Hepatocyte (in vitro differentiated cells): ENCODE results near the gene RPS24. TPM values are rescaled to one million over a fixed set of nuclear protein-coding genes. Genes with fewer than 3 reads are reported as not detected.
"Not testable (repeated sequence)": the region's sequence is repeated elsewhere in the genome, so short reads cannot be mapped to it uniquely, and the experiment has no call there.

ENCODE experiments used
- DNase-seq: peaks from one replicate; pipeline ENCODE4 v3.0.0-alpha.2; 2016; ENCODE audit warnings: low spot score
- H2AFZ ChIP-seq: fragments of 200-600 bp; sonication (generic); 2 replicates; pipeline ENCODE4 v1.6.0; 2016; ENCODE audit warnings: antibody characterized with exemption, mild to moderate bottlenecking
- H3K27ac ChIP-seq: fragments of 200-600 bp; sonication (generic); 2 replicates; pipeline ENCODE4 v1.5.1; 2016; ENCODE audit warnings: mild to moderate bottlenecking
- H3K27me3 ChIP-seq: fragments of 200-600 bp; sonication (generic); 2 replicates; pipeline ENCODE4 v1.6.1; 2016
- H3K36me3 ChIP-seq: fragments of 200-600 bp; sonication (generic); replicated peaks from 2 replicates; pipeline ENCODE4 v1.5.1; 2016; ENCODE audit warnings: low read depth; ENCODE audit not compliant: insufficient read depth
- H3K4me1 ChIP-seq: fragments of 200-600 bp; sonication (generic); 2 replicates; pipeline ENCODE4 v1.5.1; 2016; ENCODE audit warnings: mild to moderate bottlenecking, moderate library complexity; ENCODE audit not compliant: insufficient read depth
- H3K4me2 ChIP-seq: fragments of 200-600 bp; sonication (generic); 2 replicates; pipeline ENCODE4 v1.6.0; 2016
- H3K4me3 ChIP-seq: fragments of 200-600 bp; sonication (generic); 2 replicates; pipeline ENCODE4 v1.5.1; 2016; ENCODE audit warnings: mild to moderate bottlenecking
- H3K79me2 ChIP-seq: fragments of 200-600 bp; sonication (generic); 2 replicates; pipeline ENCODE4 v1.6.0; 2017; ENCODE audit warnings: mild to moderate bottlenecking
- H3K9me2 ChIP-seq: fragments of 200-600 bp; sonication (generic); replicated peaks from 2 replicates; pipeline ENCODE4 v1.6.0; 2017; ENCODE audit warnings: mild to moderate bottlenecking; ENCODE audit not compliant: insufficient read depth
- H3K9me3 ChIP-seq: fragments of 200-600 bp; sonication (generic); 2 replicates; pipeline ENCODE4 v1.5.1; 2016; ENCODE audit warnings: low read depth, mild to moderate bottlenecking
- H4K20me1 ChIP-seq: fragments of 200-600 bp; sonication (generic); 2 replicates; pipeline ENCODE4 v1.6.0; 2016; ENCODE audit warnings: mild to moderate bottlenecking; ENCODE audit not compliant: insufficient read depth, poor library complexity, severe bottlenecking
- EZH2 ChIP-seq: fragments of 200-600 bp; sonication (generic); IDR thresholded peaks from 2 replicates; pipeline ENCODE4 v1.6.1; 2016; ENCODE audit warnings: antibody characterized with exemption, mild to moderate bottlenecking, borderline replicate concordance
- EZH2phosphoT487 ChIP-seq: fragments of 200-600 bp; sonication (generic); IDR thresholded peaks from one replicate; pipeline ENCODE4 v1.6.1; 2018; ENCODE audit warnings: antibody characterized with exemption, mild to moderate bottlenecking, low read depth, moderate library complexity; ENCODE audit not compliant: unreplicated experiment, severe bottlenecking
- WGBS: methylation state at CpG from one replicate; pipeline ENCODE4 v1.1.6; 2016; ENCODE audit warnings: low lambda C conversion rate; ENCODE audit errors: missing lambda C conversion rate; 5-methylcytosine and 5-hydroxymethylcytosine counted together
- polyA plus RNA-seq: library from polyadenylated mRNA; unstranded; fragments of >200 nt; fragmentation: Nextera tagmentation; extraction: Ambion mirVana; gene quantifications from 2 replicates; pipeline ENCODE4 v1.2.1, GENCODE V29; 2016
- total RNA-seq: library from RNA; depleted of rRNA; stranded (reverse); fragments of >200 nt; gene quantifications from 2 replicates; pipeline ENCODE4 v1.2.3, GENCODE V29; 2014
- TF ChIP-seq, protein P1 (sequence below): fragments of 200-600 bp; sonication (generic); IDR thresholded peaks from 2 replicates; pipeline ENCODE4 v1.5.1; 2016; ENCODE audit warnings: antibody characterized with exemption, mild to moderate bottlenecking; ENCODE audit not compliant: poor library complexity

RPS24 gene
- total and polyA plus RNA-seq, 2 experiments from 2014 or later = 391 to 2,225 TPM

- no peak overlapping the region for H2AFZ ChIP-seq
- no peak for TF ChIP-seq EZH2phosphoT487
- TF ChIP-seq, protein P1, sequence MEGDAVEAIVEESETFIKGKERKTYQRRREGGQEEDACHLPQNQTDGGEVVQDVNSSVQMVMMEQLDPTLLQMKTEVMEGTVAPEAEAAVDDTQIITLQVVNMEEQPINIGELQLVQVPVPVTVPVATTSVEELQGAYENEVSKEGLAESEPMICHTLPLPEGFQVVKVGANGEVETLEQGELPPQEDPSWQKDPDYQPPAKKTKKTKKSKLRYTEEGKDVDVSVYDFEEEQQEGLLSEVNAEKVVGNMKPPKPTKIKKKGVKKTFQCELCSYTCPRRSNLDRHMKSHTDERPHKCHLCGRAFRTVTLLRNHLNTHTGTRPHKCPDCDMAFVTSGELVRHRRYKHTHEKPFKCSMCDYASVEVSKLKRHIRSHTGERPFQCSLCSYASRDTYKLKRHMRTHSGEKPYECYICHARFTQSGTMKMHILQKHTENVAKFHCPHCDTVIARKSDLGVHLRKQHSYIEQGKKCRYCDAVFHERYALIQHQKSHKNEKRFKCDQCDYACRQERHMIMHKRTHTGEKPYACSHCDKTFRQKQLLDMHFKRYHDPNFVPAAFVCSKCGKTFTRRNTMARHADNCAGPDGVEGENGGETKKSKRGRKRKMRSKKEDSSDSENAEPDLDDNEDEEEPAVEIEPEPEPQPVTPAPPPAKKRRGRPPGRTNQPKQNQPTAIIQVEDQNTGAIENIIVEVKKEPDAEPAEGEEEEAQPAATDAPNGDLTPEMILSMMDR = no peak
- TF ChIP-seq EZH2 = no peak
- no peak overlapping the region for H3K27ac ChIP-seq
- no peak overlapping the region for H3K4me2 ChIP-seq
- no peaks in the 10 kb centered on the region for H3K4me1 ChIP-seq
- WGBS = 94% methylated on average over 4 of the region's 4 CpGs
- no peaks in the 10 kb centered on the region for H3K79me2 ChIP-seq
- H3K9me3 ChIP-seq = no peaks in the 10 kb centered on the region
- no peaks in the 10 kb centered on the region for H4K20me1 ChIP-seq
- no peaks in the 10 kb centered on the region for H3K27me3 ChIP-seq
- no peaks in the 10 kb centered on the region for H3K9me2 ChIP-seq
- no peak for DNase-seq
- no peaks in the 10 kb centered on the region for H3K36me3 ChIP-seq
- no peak overlapping the region for H3K4me3 ChIP-seq
Observed at GRCh38 chr10:78071857-78072179, 38.2 kb downstream of the RPS24 start.

DNA sequence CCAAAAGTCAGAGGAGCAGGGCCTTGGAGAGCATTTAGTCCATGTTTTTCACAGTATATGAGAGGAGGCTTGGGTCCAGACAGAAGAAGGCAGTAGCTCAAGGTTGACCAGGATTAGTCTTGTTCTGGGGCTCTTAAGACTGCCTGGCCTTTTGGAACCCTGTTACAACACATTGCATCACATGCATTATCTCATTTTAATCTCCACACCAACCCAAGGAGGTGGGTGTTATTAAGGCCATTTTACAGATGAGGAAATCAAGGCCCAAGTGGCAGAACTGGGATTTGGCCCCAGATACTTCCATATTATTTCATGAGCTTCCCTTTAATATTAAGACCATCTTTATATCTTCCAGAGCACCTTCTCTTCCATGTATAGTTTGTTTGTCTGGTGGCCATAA is 38.8 kb downstream of the RPS24 start:
- no peaks in the 10 kb centered on the region for H3K9me2 ChIP-seq
- H3K36me3 ChIP-seq = no peaks in the 10 kb centered on the region
- no peaks in the 10 kb centered on the region for H3K27me3 ChIP-seq
- H2AFZ ChIP-seq = no peak overlapping the region
- no peak for DNase-seq
- H3K4me3 ChIP-seq = no peak overlapping the region
- no peak overlapping the region for H3K4me2 ChIP-seq
- no peak for TF ChIP-seq EZH2
- TF ChIP-seq EZH2phosphoT487 = no peak
- TF ChIP-seq, protein P1 = no peak
- H3K4me1 ChIP-seq = no peaks in the 10 kb centered on the region
- H3K27ac ChIP-seq = no peak overlapping the region
- H3K79me2 ChIP-seq = no peaks in the 10 kb centered on the region
- no peaks in the 10 kb centered on the region for H3K9me3 ChIP-seq
- H4K20me1 ChIP-seq = no peaks in the 10 kb centered on the region

GRCh38 chr10:78075806-78076205 is 42.1 kb downstream of the RPS24 start:
- WGBS = 100% methylated on average over 1 of the region's 29 CpGs
- H3K36me3 ChIP-seq, H4K20me1 ChIP-seq, H3K4me2 ChIP-seq, H3K9me3 ChIP-seq, DNase-seq, H3K79me2 ChIP-seq, H3K27ac ChIP-seq, H3K4me1 ChIP-seq, H3K9me2 ChIP-seq, H3K27me3 ChIP-seq, H3K4me3 ChIP-seq, H2AFZ ChIP-seq: not testable (repeated sequence)

- 88% methylated on average over 4 of the region's 4 CpGs for WGBS
- H4K20me1 ChIP-seq = no peaks in the 10 kb centered on the region
- H3K4me2 ChIP-seq = no peak overlapping the region
- no peak overlapping the region for H2AFZ ChIP-seq
- no peak overlapping the region for H3K27ac ChIP-seq
- no peak for DNase-seq
- no peak overlapping the region for H3K4me3 ChIP-seq
- no peaks in the 10 kb centered on the region for H3K36me3 ChIP-seq
- H3K27me3 ChIP-seq = no peaks in the 10 kb centered on the region
- H3K9me2 ChIP-seq = no peaks in the 10 kb centered on the region
- no peaks in the 10 kb centered on the region for H3K4me1 ChIP-seq
- H3K79me2 ChIP-seq = no peaks in the 10 kb centered on the region
- H3K9me3 ChIP-seq = no peaks in the 10 kb centered on the region
- TF ChIP-seq EZH2 (no peak), EZH2phosphoT487 (no peak)
- TF ChIP-seq, protein P1 = no peak
Observed at GRCh38 chr10:78078539-78079330, 45.1 kb downstream of the RPS24 start.
